Central memory CD8-positive, alpha-beta T cell (primary cell): ENCODE measurements around the gene COL16A1.
"Not testable (repeated sequence)": the region's sequence is repeated elsewhere in the genome, so short reads cannot be mapped to it uniquely, and the experiment has no call there.

Source experiments
- ATAC-seq: fragments of 150-1000 bp; cut with Tn5 transposase; replicated peaks from 2 replicates; pipeline ENCODE4 v1.10.0; 2022; ENCODE audit warnings: mild to moderate bottlenecking, moderate FRiP score, moderate number of reproducible peaks; ENCODE audit not compliant: poor library complexity, severe bottlenecking; ENCODE audit errors: extremely low read depth
- DNase-seq, 2 donors: peaks; one replicate each; pipeline ENCODE4 v3.0.0; 2021; ENCODE audit warnings: low spot score in 2 of 2
- H3K27ac Mint-ChIP-seq: one replicate; pipeline ENCODE4 v1.8.0; 2022; ENCODE audit warnings: low read depth, mild to moderate bottlenecking, moderate library complexity, mixed read lengths
- H3K27me3 Mint-ChIP-seq: one replicate; pipeline ENCODE4 v1.8.0; 2022; ENCODE audit warnings: mixed read lengths
- H3K36me3 Mint-ChIP-seq: one replicate; pipeline ENCODE4 v1.8.0; 2022; ENCODE audit warnings: mild to moderate bottlenecking, moderate library complexity, mixed read lengths; ENCODE audit not compliant: insufficient read depth
- H3K4me1 Mint-ChIP-seq: one replicate; pipeline ENCODE4 v1.8.0; 2022; ENCODE audit warnings: mixed read lengths
- H3K4me3 Mint-ChIP-seq: one replicate; pipeline ENCODE4 v1.8.0; 2022; ENCODE audit warnings: mild to moderate bottlenecking, moderate library complexity, mixed read lengths
- H3K9me3 Mint-ChIP-seq: one replicate; pipeline ENCODE4 v1.8.0; 2022; ENCODE audit warnings: mixed read lengths

COL16A1 gene

GRCh38 chr1:31708324-31708723 is 4.5 kb upstream of the COL16A1 start:
- peak overlapping the region; percentile 3 for H3K27ac Mint-ChIP-seq
- peaks cover 23% of the 10 kb centered on the region for H3K4me1 Mint-ChIP-seq
- no peak for DNase-seq
- H3K9me3 Mint-ChIP-seq: no peaks in the 10 kb centered on the region
- H3K36me3 Mint-ChIP-seq: no peaks in the 10 kb centered on the region
- H3K27me3 Mint-ChIP-seq: peaks cover 28% of the 10 kb centered on the region
- no peak for ATAC-seq
- H3K4me3 Mint-ChIP-seq: no peak overlapping the region

GRCh38 chr1:31707711-31708110 is 3.9 kb upstream of the COL16A1 start:
- peaks cover 22% of the 10 kb centered on the region for H3K27me3 Mint-ChIP-seq
- H3K9me3 Mint-ChIP-seq: no peaks in the 10 kb centered on the region

GRCh38 chr1:31707059-31707600 is 3.3 kb upstream of the COL16A1 start:
- H3K36me3 Mint-ChIP-seq, ATAC-seq, H3K9me3 Mint-ChIP-seq, DNase-seq, H3K27ac Mint-ChIP-seq, H3K4me3 Mint-ChIP-seq: not testable (repeated sequence)
- peaks cover 16% of the 10 kb centered on the region for H3K27me3 Mint-ChIP-seq
- H3K4me1 Mint-ChIP-seq: peaks cover 23% of the 10 kb centered on the region

More at GRCh38 chr1:31707711-31708110, 3.9 kb upstream of the COL16A1 start:
- Mint-ChIP-seq H3K36me3 (no peaks in the 10 kb centered on the region), H3K4me3 (no peak overlapping the region), H3K4me1 (peaks cover 23% of the 10 kb centered on the region), H3K27ac (no peak overlapping the region)
- ATAC-seq (no peak), DNase-seq (no peak)

- Mint-ChIP-seq H3K27me3 (peaks cover 13% of the 10 kb centered on the region), H3K27ac (no peak overlapping the region), H3K36me3 (no peaks in the 10 kb centered on the region), H3K4me3 (no peak overlapping the region), H3K9me3 (no peaks in the 10 kb centered on the region), H3K4me1 (peaks cover 23% of the 10 kb centered on the region)
- ATAC-seq: no peak
- no peak for DNase-seq
Observed at GRCh38 chr1:31706384-31707058, 2.7 kb upstream of the COL16A1 start.

- Mint-ChIP-seq H3K9me3 (no peaks in the 10 kb centered on the region), H3K4me3 (peak overlapping the region; percentile 42), H3K27me3 (peaks cover 13% of the 10 kb centered on the region), H3K36me3 (no peaks in the 10 kb centered on the region), H3K27ac (no peak overlapping the region), H3K4me1 (peaks cover 34% of the 10 kb centered on the region)
- DNase-seq (peak in 1 of 2 donors; percentile 53), ATAC-seq (peak; percentile 85)
Observed at GRCh38 chr1:31705080-31705866, 1.5 kb upstream of the COL16A1 start.

- ATAC-seq (no peak), DNase-seq (no peak)
- peaks cover 12% of the 10 kb centered on the region for H3K27me3 Mint-ChIP-seq
- H3K36me3 Mint-ChIP-seq: no peaks in the 10 kb centered on the region
- peaks cover 40% of the 10 kb centered on the region for H3K4me1 Mint-ChIP-seq
- no peak overlapping the region for H3K27ac Mint-ChIP-seq
- H3K4me3 Mint-ChIP-seq: peak overlapping the region; percentile 42
- no peaks in the 10 kb centered on the region for H3K9me3 Mint-ChIP-seq
Observed at GRCh38 chr1:31704271-31705079, 658 bp upstream of the COL16A1 start.

GRCh38 chr1:31702836-31703404 is 897 bp downstream of the COL16A1 start:
- Mint-ChIP-seq H3K27ac (no peak overlapping the region), H3K9me3 (no peaks in the 10 kb centered on the region), H3K4me1 (peaks cover 50% of the 10 kb centered on the region), H3K27me3 (no peaks in the 10 kb centered on the region), H3K36me3 (no peaks in the 10 kb centered on the region), H3K4me3 (no peak overlapping the region)
- no peak for ATAC-seq
- DNase-seq: no peak

- no peaks in the 10 kb centered on the region for H3K9me3 Mint-ChIP-seq
- H3K27me3 Mint-ChIP-seq: no peaks in the 10 kb centered on the region
- no peak for ATAC-seq
- H3K27ac Mint-ChIP-seq: no peak overlapping the region
- no peak for DNase-seq
- peaks cover 54% of the 10 kb centered on the region for H3K4me1 Mint-ChIP-seq
- H3K36me3 Mint-ChIP-seq: no peaks in the 10 kb centered on the region
- no peak overlapping the region for H3K4me3 Mint-ChIP-seq
Observed at GRCh38 chr1:31701091-31701736, 2.6 kb downstream of the COL16A1 start.

GRCh38 chr1:31700468-31701090 is 3.2 kb downstream of the COL16A1 start:
- no peaks in the 10 kb centered on the region for H3K27me3 Mint-ChIP-seq
- peaks cover 49% of the 10 kb centered on the region for H3K4me1 Mint-ChIP-seq
- DNase-seq (no peak), ATAC-seq (no peak)
- H3K9me3 Mint-ChIP-seq: no peaks in the 10 kb centered on the region
- no peak overlapping the region for H3K4me3 Mint-ChIP-seq
- H3K36me3 Mint-ChIP-seq: no peaks in the 10 kb centered on the region
- H3K27ac Mint-ChIP-seq: peak overlapping the region; percentile 2

- Mint-ChIP-seq H3K4me3 (peak overlapping the region; percentile 5), H3K4me1 (peaks cover 37% of the 10 kb centered on the region), H3K36me3 (no peaks in the 10 kb centered on the region), H3K27ac (peak overlapping the region; percentile 82), H3K9me3 (no peaks in the 10 kb centered on the region), H3K27me3 (no peaks in the 10 kb centered on the region)
- DNase-seq (no peak), ATAC-seq (peak; percentile 36)
Observed at GRCh38 chr1:31699341-31699891, 4.4 kb downstream of the COL16A1 start.

- DNase-seq (no peak), ATAC-seq (no peak)
- Mint-ChIP-seq H3K27ac (peak overlapping the region; percentile 21), H3K9me3 (no peaks in the 10 kb centered on the region), H3K4me3 (no peak overlapping the region), H3K4me1 (peaks cover 37% of the 10 kb centered on the region), H3K36me3 (no peaks in the 10 kb centered on the region), H3K27me3 (no peaks in the 10 kb centered on the region)
Observed at GRCh38 chr1:31697369-31697984, 6.3 kb downstream of the COL16A1 start.
